Progenitor cell of endocrine pancreas (in vitro differentiated cells): Measurements from ENCODE around the gene COMMD7. TPM values are rescaled to one million over a fixed set of nuclear protein-coding genes. Genes with fewer than 3 reads are reported as not detected.

Source experiments
- DNase-seq: peaks from one replicate; pipeline ENCODE4 v3.0.0; 2021; ENCODE audit warnings: low spot score; ENCODE audit not compliant: unreplicated experiment
- H3K27ac Mint-ChIP-seq: 2 replicates; pipeline ENCODE4 v1.8.0; 2021; ENCODE audit warnings: mild to moderate bottlenecking, moderate library complexity, mixed read lengths
- H3K27me3 Mint-ChIP-seq: 2 replicates; pipeline ENCODE4 v1.8.0; 2021; ENCODE audit warnings: mixed read lengths
- H3K36me3 Mint-ChIP-seq: 2 replicates; pipeline ENCODE4 v1.8.0; 2022; ENCODE audit warnings: mixed read lengths; ENCODE audit not compliant: insufficient read depth
- H3K4me1 Mint-ChIP-seq: 2 replicates; pipeline ENCODE4 v1.8.0; 2021; ENCODE audit warnings: low read depth, mixed read lengths
- H3K4me3 Mint-ChIP-seq: 2 replicates; pipeline ENCODE4 v1.8.0; 2021; ENCODE audit warnings: low read depth, mild to moderate bottlenecking, moderate library complexity, mixed read lengths
- H3K9me3 Mint-ChIP-seq: 2 replicates; pipeline ENCODE4 v1.8.0; 2021; ENCODE audit warnings: low read depth, mixed read lengths
- CTCF ChIP-seq: fragments of 200-600 bp; sonication (generic); IDR thresholded peaks from one replicate; pipeline ENCODE4 v1.5.0; 2021; ENCODE audit warnings: antibody characterized with exemption, mild to moderate bottlenecking; ENCODE audit not compliant: unreplicated experiment
- total RNA-seq: library from RNA; stranded (reverse); gene quantifications from 2 replicates; pipeline ENCODE4 v1.2.1, GENCODE V29; 2021

Gene COMMD7
- total RNA-seq, 1 donor from 2014 or later: 70.1 TPM

- Mint-ChIP-seq H3K27me3 (peaks cover 2% of the 10 kb centered on the region), H3K36me3 (no peaks in the 10 kb centered on the region), H3K9me3 (no peaks in the 10 kb centered on the region), H3K4me3 (no peak overlapping the region), H3K27ac (no peak overlapping the region), H3K4me1 (peaks cover 8% of the 10 kb centered on the region)
- DNase-seq: no peak
- TF ChIP-seq CTCF: no peak
Observed at GRCh38 chr20:32751293-32751692, 8.0 kb upstream of the COMMD7 start.

- Mint-ChIP-seq H3K27ac (no peak overlapping the region), H3K9me3 (no peaks in the 10 kb centered on the region), H3K36me3 (no peaks in the 10 kb centered on the region), H3K4me1 (peaks cover 8% of the 10 kb centered on the region), H3K27me3 (peaks cover 2% of the 10 kb centered on the region), H3K4me3 (no peak overlapping the region)
- TF ChIP-seq CTCF: no peak
- DNase-seq: no peak
Observed at GRCh38 chr20:32749914-32750637, 6.8 kb upstream of the COMMD7 start.

GRCh38 chr20:32742322-32743236 lies 688 bp downstream of the COMMD7 start:
- peak overlapping the region; percentile 98 for H3K4me3 Mint-ChIP-seq
- H3K36me3 Mint-ChIP-seq: peaks cover 2% of the 10 kb centered on the region
- TF ChIP-seq CTCF: no peak
- no peaks in the 10 kb centered on the region for H3K27me3 Mint-ChIP-seq
- peaks cover 13% of the 10 kb centered on the region for H3K4me1 Mint-ChIP-seq
- peak overlapping the region; percentile 94 for H3K27ac Mint-ChIP-seq
- H3K9me3 Mint-ChIP-seq: no peaks in the 10 kb centered on the region
- DNase-seq: no peak

GRCh38 chr20:32741151-32741550 lies 2.1 kb downstream of the COMMD7 start:
- Mint-ChIP-seq H3K27me3 (no peaks in the 10 kb centered on the region), H3K27ac (no peak overlapping the region), H3K4me3 (no peak overlapping the region), H3K4me1 (peaks cover 13% of the 10 kb centered on the region), H3K9me3 (no peaks in the 10 kb centered on the region), H3K36me3 (peaks cover 3% of the 10 kb centered on the region)
- no peak for TF ChIP-seq CTCF
- DNase-seq: no peak

- Mint-ChIP-seq H3K27ac (no peak overlapping the region), H3K4me1 (peaks cover 5% of the 10 kb centered on the region), H3K9me3 (no peaks in the 10 kb centered on the region), H3K27me3 (no peaks in the 10 kb centered on the region), H3K4me3 (no peak overlapping the region), H3K36me3 (peaks cover 3% of the 10 kb centered on the region)
- no peak for DNase-seq
- no peak for TF ChIP-seq CTCF
Observed at GRCh38 chr20:32737371-32738223, 5.7 kb downstream of the COMMD7 start.
